MV-4-11 (cell line): ENCODE results near the gene GJC1.

Experiments
- DNase-seq: peaks from one replicate; lab custom pipeline; 2025; lab: John Stamatoyannopoulos, UW

Gene GJC1

GRCh38 chr17:44776628-44777393, 53.3 kb downstream of the GJC1 start:
- DNase-seq: no peak

- DNase-seq: peak; percentile 46
Observed at GRCh38 chr17:44775838-44776621, 54.1 kb downstream of the GJC1 start.

GRCh38 chr17:44775136-44775837, 54.8 kb downstream of the GJC1 start:
- peak; percentile 98 for DNase-seq

GRCh38 chr17:44774271-44775135, 55.6 kb downstream of the GJC1 start:
- DNase-seq: peak; percentile 53

GRCh38 chr17:44773140-44773539, 56.9 kb downstream of the GJC1 start:
- DNase-seq: no peak

GRCh38 chr17:44772308-44773045, 57.6 kb downstream of the GJC1 start:
- no peak for DNase-seq

- no peak for DNase-seq
Observed at GRCh38 chr17:44770166-44770925, 59.7 kb downstream of the GJC1 start.

GRCh38 chr17:44769647-44770084, 60.4 kb downstream of the GJC1 start:
- DNase-seq: no peak

- no peak for DNase-seq
Observed at GRCh38 chr17:44769230-44769629, 60.9 kb downstream of the GJC1 start.

GRCh38 chr17:44768505-44769142, 61.5 kb downstream of the GJC1 start:
- peak; percentile 2 for DNase-seq

GRCh38 chr17:44767493-44767892, 62.6 kb downstream of the GJC1 start:
- DNase-seq: peak; percentile 1

GRCh38 chr17:44766409-44767038, 63.6 kb downstream of the GJC1 start:
- no peak for DNase-seq

GRCh38 chr17:44765965-44766364, 64.1 kb downstream of the GJC1 start:
- no peak for DNase-seq

- DNase-seq: no peak
Observed at GRCh38 chr17:44763170-44763569, 66.9 kb downstream of the GJC1 start.

GRCh38 chr17:44761932-44762810, 67.9 kb downstream of the GJC1 start:
- DNase-seq: no peak

GRCh38 chr17:44760474-44761308, 69.4 kb downstream of the GJC1 start:
- no peak for DNase-seq

- no peak for DNase-seq
Observed at GRCh38 chr17:44759916-44760243, 70.2 kb downstream of the GJC1 start.
